DOHH2 (cell line): ENCODE results near the gene OOSP4A.

ENCODE experiments used
- CTCF ChIP-seq: fragments of 200-600 bp; sonication (generic); IDR thresholded peaks from one replicate; pipeline ENCODE4 v1.5.1; 2014; ENCODE audit warnings: antibody characterized with exemption, mild to moderate bottlenecking, low read depth, low read length; ENCODE audit not compliant: poor library complexity, severe bottlenecking
- EZH2phosphoT487 ChIP-seq: fragments of 200-600 bp; sonication (generic); IDR thresholded peaks from 2 replicates; pipeline ENCODE4 v1.6.1; 2017; ENCODE audit warnings: borderline replicate concordance, mild to moderate bottlenecking, antibody characterized with exemption, low read length, moderate library complexity, mixed read lengths

DNA sequence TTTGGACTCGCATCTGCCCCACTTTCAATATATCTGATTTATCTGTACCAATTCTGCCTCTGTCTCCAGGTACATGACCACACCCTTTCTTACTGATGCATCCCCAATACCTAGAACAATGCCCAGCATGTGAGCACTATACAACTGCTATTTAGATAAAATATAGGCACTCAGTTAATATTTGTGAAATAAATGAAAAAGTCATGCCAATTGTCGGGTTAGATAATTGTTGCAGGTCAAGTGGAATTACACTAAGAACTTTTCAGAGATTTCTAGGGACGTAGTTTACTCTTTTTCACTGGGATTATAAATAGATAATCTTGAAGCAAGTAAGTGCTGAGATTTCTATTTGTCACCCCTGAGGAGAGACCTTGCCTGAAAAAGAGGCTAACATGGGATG is 20.5 kb downstream of the OOSP4A start:
- TF ChIP-seq CTCF (no peak), EZH2phosphoT487 (no peak)
